ENCODE measurements around the gene RALBP1.
A peak's percentile ranks its signal among the peaks of the same experiment; 100 is the strongest.

The RALBP1 gene

DNA sequence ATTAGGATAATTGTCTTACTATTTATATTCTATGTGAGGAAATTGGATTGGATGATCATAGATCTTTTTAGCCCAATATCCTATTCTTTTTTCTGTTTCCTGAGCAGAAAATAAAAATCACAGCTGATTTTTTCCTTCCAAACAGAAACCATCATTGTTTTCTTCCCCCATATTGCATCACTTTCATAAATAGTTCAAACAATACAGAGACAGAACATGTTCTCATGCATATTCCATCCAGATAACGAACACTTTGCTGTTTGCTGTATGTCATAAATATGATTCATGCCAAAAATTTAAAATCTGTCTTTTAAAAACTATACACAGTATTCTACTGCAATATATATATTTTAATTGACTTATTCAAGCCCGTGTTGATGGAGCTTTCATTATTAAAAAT lies 22.0 kb upstream of the RALBP1 start:
- TF ChIP-seq PAX5 (IDR thresholded peaks at IDR 0.05; ENCODE audit: insufficient read depth, low read length, severe bottlenecking): no peak
- no peak for TF ChIP-seq TAF1 (IDR thresholded peaks at IDR 0.05; ENCODE audit: low read depth, low read length)
- no peak for TF ChIP-seq POLR2AphosphoS5 (IDR thresholded peaks at IDR 0.05; ENCODE audit: low read depth, low read length)
- TF ChIP-seq POLR2A (IDR thresholded peaks at IDR 0.05; ENCODE audit: low read depth, low read length): no peak
- TF ChIP-seq POU2F2 (IDR thresholded peaks at IDR 0.05; ENCODE audit: low read depth, low read length): no peak
- TF ChIP-seq SPI1 (IDR thresholded peaks at IDR 0.05; ENCODE audit: low read depth, low read length): no peak
- FAIRE-seq (no peak), DNase-seq (ENCODE audit: insufficient read length, low spot score) (no peak)

DNA sequence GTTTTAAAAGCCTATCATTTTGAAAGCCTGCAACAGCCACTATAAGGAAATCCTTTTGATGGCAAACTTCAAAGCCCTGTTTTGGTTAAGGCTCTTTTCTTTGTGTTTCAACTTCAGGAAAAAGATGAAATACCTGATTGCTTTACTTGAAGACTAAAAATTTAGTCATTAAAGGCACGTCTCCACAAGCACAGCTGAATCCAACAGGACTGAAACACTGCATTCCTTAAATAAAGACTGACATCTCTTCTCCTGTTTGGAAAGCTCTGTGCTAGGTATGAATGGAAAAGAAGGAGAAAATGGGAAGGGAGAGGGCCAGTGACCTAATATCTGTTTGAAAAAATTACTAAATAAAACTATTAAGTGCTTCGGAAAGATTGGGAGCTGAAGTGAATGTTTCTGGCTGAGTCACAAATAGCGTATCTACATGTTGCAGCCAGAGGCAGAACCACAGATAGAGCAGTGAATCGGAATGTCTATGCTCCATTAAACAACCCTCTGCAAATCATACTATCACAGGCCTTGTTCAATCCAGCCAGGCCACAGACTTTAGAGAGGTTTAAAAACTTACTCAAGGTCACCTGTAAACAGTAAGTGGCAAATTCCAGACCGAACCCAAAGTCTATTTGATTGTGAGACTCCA lies 21.1 kb upstream of the RALBP1 start:
- FAIRE-seq: no peak
- DNase-seq (ENCODE audit: insufficient read length, low spot score): no peak
- TF ChIP-seq SPI1 (IDR thresholded peaks at IDR 0.05; ENCODE audit: low read depth, low read length) (no peak), POU2F2 (IDR thresholded peaks at IDR 0.05; ENCODE audit: low read depth, low read length) (no peak), POLR2AphosphoS5 (IDR thresholded peaks at IDR 0.05; ENCODE audit: low read depth, low read length) (no peak), TAF1 (IDR thresholded peaks at IDR 0.05; ENCODE audit: low read depth, low read length) (no peak)

DNA sequence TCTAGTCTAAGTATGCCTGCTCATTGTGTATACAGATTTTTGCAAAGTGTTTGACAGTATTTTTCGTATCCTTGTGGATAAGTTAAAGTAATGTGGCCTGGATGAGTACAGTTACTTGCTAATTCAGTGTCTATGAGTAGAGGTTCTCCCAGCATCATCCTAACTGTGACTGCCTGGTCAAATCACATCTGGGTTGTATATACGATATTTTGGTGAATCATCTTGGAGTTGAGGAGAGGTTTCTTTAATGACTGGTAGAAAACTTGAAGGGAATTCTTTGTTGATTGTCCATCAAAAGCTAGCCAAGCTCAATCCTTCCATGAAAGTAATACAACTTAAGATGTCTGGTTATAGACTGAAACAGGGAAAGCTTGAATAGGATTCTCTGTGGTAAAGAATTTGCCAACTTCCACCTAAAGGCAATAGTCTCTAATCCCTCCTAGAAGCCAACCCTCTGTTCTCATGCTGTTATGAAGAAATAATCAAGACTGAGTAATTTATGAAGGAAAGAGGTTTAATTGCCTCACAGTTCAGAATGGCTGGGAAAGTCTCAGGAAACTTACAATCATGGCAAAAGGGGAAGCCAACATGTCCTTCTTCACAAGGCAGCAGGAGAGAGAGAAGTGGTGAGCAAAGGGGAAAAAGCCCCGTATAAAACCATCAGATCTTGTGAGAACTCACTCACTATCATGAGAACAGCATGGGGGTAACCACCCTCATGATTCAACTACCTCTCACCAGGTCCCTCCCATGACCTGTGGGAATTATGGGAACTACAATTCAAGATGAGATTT lies 19.4 kb upstream of the RALBP1 start:
- TF ChIP-seq POLR2A (IDR thresholded peaks at IDR 0.05; ENCODE audit: low read depth, low read length): no peak
- TF ChIP-seq TAF1 (IDR thresholded peaks at IDR 0.05; ENCODE audit: low read depth, low read length): no peak
- no peak for TF ChIP-seq POLR2AphosphoS5 (IDR thresholded peaks at IDR 0.05; ENCODE audit: low read depth, low read length)
- no peak for TF ChIP-seq PAX5 (IDR thresholded peaks at IDR 0.05; ENCODE audit: insufficient read depth, low read length, severe bottlenecking)
- TF ChIP-seq POU2F2 (IDR thresholded peaks at IDR 0.05; ENCODE audit: low read depth, low read length): no peak
- TF ChIP-seq SPI1 (IDR thresholded peaks at IDR 0.05; ENCODE audit: low read depth, low read length): no peak
- FAIRE-seq: no peak

DNA sequence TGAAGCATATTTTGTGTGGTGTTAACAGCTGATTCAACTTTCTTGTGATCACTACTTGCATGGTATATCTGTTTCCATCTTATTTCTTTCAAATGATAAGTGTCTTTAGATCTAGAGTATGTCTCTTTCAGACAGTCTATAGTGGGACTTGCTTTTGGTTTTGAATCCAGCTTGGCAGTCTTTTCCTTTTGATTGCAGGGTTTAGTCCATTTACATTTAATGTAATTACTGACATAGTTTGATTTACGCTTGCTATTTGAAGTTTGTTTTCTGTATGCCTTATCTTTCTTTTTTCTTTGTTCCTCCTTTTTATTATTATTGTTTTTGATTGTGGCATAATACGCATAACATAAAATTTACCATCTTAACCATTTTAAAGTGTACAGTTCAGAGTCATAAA lies 9.2 kb upstream of the RALBP1 start:
- DNase-seq (ENCODE audit: insufficient read length, low spot score) (no peak), FAIRE-seq (no peak)
- TF ChIP-seq POLR2A (IDR thresholded peaks at IDR 0.05; ENCODE audit: low read depth, low read length) (no peak), POLR2AphosphoS5 (IDR thresholded peaks at IDR 0.05; ENCODE audit: low read depth, low read length) (no peak), PAX5 (IDR thresholded peaks at IDR 0.05; ENCODE audit: insufficient read depth, low read length, severe bottlenecking) (no peak), SPI1 (IDR thresholded peaks at IDR 0.05; ENCODE audit: low read depth, low read length) (no peak), TAF1 (IDR thresholded peaks at IDR 0.05; ENCODE audit: low read depth, low read length) (no peak), POU2F2 (IDR thresholded peaks at IDR 0.05; ENCODE audit: low read depth, low read length) (no peak)

More for the DNA sequence above, 19.4 kb upstream of the RALBP1 start:
- no peak for DNase-seq (ENCODE audit: insufficient read length, low spot score)

DNA sequence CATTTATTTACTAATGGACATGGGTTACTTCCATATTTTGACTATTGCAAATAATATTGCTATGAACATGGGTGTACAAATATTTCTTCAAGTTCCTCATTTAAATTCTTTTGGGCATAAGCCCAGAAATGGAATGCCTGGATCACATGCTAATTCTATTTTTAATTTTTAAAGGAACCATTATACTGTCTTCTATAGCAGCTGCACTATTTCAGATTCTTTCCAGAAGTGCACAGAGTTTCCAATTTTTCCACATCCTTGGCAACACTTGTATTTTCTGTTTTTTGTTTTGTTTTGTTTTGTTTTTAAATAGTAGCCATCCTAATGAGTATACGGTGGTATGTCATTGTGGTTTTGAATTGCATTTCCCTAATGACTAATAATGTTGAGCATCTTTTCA lies 8.5 kb upstream of the RALBP1 start:
- DNase-seq (ENCODE audit: insufficient read length, low spot score) (no peak), FAIRE-seq (no peak)
- TF ChIP-seq POLR2A (IDR thresholded peaks at IDR 0.05; ENCODE audit: low read depth, low read length) (no peak), PAX5 (IDR thresholded peaks at IDR 0.05; ENCODE audit: insufficient read depth, low read length, severe bottlenecking) (no peak), TAF1 (IDR thresholded peaks at IDR 0.05; ENCODE audit: low read depth, low read length) (no peak), SPI1 (IDR thresholded peaks at IDR 0.05; ENCODE audit: low read depth, low read length) (no peak), POLR2AphosphoS5 (IDR thresholded peaks at IDR 0.05; ENCODE audit: low read depth, low read length) (no peak), POU2F2 (IDR thresholded peaks at IDR 0.05; ENCODE audit: low read depth, low read length) (no peak)

DNA sequence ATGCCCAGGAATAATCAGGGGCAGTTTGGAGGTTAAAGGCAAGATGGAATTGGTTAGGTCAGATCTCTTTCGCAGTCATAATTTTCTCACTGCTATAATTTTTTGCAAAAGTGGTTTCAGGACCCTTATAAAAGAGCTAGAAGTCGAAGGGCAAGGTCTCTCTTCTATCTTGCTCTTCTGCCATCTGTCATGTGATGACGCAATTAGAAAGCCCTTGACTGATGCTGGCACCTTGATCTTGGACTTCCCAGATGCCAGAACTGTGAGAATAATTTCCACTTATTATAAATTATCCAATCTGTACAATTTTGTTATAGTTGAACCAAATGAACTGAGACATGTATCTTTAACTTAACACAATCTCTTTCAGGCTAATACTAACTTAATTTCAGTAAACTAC lies 6.3 kb upstream of the RALBP1 start:
- DNase-seq (ENCODE audit: insufficient read length, low spot score) (no peak), FAIRE-seq (no peak)
- TF ChIP-seq TAF1 (IDR thresholded peaks at IDR 0.05; ENCODE audit: low read depth, low read length): no peak
- TF ChIP-seq SPI1 (IDR thresholded peaks at IDR 0.05; ENCODE audit: low read depth, low read length): no peak
- TF ChIP-seq POU2F2 (IDR thresholded peaks at IDR 0.05; ENCODE audit: low read depth, low read length): no peak
- no peak for TF ChIP-seq POLR2A (IDR thresholded peaks at IDR 0.05; ENCODE audit: low read depth, low read length)
- no peak for TF ChIP-seq PAX5 (IDR thresholded peaks at IDR 0.05; ENCODE audit: insufficient read depth, low read length, severe bottlenecking)
- no peak for TF ChIP-seq POLR2AphosphoS5 (IDR thresholded peaks at IDR 0.05; ENCODE audit: low read depth, low read length)

DNA sequence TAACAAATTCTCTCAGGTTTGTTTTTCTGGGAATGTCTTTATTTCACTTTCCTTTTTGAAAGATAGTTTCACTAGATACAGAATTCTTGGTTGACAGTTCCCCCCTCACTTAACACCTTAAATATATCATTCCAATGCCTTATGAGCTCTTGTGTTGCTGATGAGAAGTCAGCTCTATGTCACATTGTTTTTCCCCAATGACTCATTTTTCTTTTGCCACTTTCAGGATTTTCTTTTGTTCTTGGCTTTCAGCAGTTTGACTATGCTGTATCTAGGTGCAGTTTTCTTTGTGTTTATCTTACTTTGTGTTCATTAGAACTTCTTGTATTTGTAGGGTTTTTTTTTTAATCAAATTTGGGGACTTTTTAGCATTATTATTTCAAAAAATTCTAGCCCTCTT lies 5.6 kb upstream of the RALBP1 start:
- DNase-seq (ENCODE audit: insufficient read length, low spot score) (no peak), FAIRE-seq (no peak)
- TF ChIP-seq SPI1 (IDR thresholded peaks at IDR 0.05; ENCODE audit: low read depth, low read length) (no peak), POLR2A (IDR thresholded peaks at IDR 0.05; ENCODE audit: low read depth, low read length) (no peak), POU2F2 (IDR thresholded peaks at IDR 0.05; ENCODE audit: low read depth, low read length) (no peak), PAX5 (IDR thresholded peaks at IDR 0.05; ENCODE audit: insufficient read depth, low read length, severe bottlenecking) (no peak), POLR2AphosphoS5 (IDR thresholded peaks at IDR 0.05; ENCODE audit: low read depth, low read length) (no peak), TAF1 (IDR thresholded peaks at IDR 0.05; ENCODE audit: low read depth, low read length) (no peak)

DNA sequence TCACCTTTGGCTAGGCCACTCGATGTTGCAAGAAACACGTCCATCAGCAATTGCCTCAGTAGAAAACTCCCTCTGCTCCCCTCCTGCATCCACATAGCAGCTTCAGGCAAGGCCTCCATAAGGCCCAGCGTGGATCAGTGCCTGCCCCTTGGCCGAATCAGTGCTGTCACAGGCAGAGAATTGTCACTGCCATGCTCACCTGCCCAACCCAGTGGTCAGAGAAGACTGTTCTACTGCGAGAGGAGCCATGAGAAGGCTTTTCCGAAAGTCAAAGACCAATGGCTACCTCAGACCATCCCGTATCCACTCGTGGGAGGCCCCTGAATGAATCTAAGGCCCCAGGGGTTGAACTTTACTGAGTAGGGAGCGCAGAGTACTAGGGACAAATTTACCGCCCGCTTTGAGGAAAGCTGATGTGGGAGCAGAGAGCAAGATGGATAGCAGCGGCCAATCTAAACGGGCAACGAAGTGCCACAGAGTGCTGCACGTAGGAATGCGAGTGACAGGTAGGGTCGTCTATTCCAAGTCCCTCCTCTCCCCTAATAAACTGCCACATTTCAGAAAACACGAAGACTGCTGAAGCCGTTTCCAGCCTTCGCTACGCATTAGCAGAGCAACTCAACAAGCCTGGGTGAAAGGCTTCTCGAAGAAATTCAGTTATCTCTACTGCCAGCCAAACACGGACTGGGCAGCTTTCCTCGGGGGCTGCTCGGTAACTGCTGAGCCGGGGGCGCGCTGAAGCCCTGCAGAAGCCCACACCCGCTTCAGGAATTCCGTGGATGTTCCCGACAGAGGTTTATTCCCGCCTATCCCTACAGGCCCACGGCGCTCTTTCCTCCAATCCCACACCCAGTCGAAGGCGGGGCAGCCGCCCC lies 968 bp upstream of the RALBP1 start:
- FAIRE-seq (peak; percentile 66), DNase-seq (ENCODE audit: insufficient read length, low spot score) (no peak)
- TF ChIP-seq POLR2AphosphoS5 (IDR thresholded peaks at IDR 0.05; ENCODE audit: low read depth, low read length) (no peak), TAF1 (IDR thresholded peaks at IDR 0.05; ENCODE audit: low read depth, low read length) (no peak), SPI1 (IDR thresholded peaks at IDR 0.05; ENCODE audit: low read depth, low read length) (no peak), POLR2A (IDR thresholded peaks at IDR 0.05; ENCODE audit: low read depth, low read length) (no peak)

All from GM12891 (cell line).